ENCODE measurements around the gene CDK14.

CDK14 gene

DNA sequence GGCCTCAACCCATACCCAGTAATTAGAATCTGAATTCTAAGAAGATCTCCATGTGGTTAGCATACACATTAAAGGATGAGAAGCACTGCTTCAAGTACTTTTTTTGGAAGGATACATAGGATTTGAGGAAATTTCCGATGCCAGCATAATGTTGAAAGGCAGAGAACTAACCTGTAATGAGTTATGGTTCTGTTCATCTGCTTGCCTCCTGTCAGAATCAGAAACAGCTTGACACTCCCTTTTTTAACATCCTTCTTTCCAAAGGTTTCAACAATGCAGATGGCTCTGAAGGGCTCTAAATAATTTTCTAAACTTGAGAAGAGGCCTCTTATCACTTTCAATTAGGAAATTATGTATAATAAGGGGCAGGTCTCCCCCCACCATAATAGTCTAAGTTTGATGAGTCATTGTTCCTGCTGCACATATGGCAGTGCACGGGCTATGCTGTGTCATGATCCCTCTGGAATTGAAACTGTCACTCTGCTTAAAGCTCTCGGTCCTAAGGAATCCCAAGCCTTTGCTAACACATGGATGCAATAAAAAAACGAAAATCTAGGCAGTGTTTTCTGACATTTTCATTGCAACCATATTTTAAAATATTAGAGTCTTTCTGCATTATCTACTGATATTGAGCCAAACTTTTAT is 376.9 kb downstream of the CDK14 start:
- no peak for DNase-seq

- DNase-seq = no peak
Measured at GRCh38 chr7:90977056-90977455, 380.9 kb downstream of the CDK14 start.

DNA sequence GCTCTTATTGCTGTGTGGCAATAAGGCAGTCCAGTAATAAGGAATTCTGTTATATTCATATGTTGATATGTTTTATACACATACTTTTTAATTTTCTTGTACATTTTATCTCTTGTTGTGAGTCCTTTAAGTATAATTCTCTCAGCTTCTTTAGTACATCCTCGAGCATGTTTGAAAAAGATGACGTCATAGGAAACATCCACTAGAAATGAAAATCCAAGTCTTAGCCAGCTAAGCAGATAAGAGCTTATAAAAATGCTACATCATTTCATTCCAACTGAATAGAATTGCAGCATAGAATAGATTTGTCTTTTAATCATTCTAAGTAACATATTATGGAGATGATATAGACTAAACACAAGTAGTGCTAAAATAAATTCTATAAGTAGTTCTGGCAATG is 384.4 kb downstream of the CDK14 start:
- DNase-seq = no peak

DNA sequence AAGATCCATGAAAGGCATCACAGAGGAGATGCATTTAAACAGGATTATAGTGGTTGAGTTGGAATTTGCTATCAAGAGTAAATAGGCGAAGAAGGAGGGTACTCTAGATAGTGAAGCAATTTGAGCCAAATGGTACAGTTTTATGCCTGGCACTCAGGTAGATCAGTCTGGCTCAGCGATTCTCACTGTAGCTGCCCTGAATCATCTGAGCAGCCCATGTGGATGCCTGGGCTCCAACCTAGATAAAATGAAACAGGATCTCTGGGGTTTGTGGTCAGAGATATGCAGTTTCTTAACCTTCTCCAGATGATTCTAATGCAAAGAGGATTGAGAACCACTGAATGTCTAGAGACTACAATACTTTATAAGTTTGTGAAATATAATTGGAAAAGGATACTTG is 386.1 kb downstream of the CDK14 start:
- DNase-seq = no peak

DNA sequence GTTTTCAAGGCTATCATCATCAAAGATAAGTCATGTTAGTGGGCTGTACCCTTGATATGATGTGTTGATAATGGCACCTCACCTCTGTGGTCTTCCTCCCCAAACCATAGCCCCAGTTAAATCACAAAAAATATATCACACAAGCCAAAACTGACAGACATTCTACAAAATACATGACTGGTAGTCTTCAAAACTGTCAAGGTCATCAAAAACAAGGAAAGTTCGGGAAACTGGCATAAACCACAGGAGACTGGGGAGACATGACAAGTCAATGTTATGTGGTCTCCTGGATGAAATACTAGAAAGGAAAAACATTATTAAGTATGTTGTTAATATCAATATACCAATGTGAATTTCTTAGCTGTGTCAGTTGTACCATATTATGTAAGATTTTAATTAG is 388.6 kb downstream of the CDK14 start:
- DNase-seq = no peak

- DNase-seq = no peak
Measured at GRCh38 chr7:90988516-90988915, 392.4 kb downstream of the CDK14 start.

- DNase-seq = no peak
Measured at GRCh38 chr7:90988996-90989765, 393.1 kb downstream of the CDK14 start.

- no peak for DNase-seq
Measured at GRCh38 chr7:90994121-90994520, 398.0 kb downstream of the CDK14 start.

GRCh38 chr7:90994601-90995000 is 398.5 kb downstream of the CDK14 start:
- DNase-seq = no peak

- DNase-seq = no peak
Measured at GRCh38 chr7:90995996-90996395, 399.9 kb downstream of the CDK14 start.

DNA sequence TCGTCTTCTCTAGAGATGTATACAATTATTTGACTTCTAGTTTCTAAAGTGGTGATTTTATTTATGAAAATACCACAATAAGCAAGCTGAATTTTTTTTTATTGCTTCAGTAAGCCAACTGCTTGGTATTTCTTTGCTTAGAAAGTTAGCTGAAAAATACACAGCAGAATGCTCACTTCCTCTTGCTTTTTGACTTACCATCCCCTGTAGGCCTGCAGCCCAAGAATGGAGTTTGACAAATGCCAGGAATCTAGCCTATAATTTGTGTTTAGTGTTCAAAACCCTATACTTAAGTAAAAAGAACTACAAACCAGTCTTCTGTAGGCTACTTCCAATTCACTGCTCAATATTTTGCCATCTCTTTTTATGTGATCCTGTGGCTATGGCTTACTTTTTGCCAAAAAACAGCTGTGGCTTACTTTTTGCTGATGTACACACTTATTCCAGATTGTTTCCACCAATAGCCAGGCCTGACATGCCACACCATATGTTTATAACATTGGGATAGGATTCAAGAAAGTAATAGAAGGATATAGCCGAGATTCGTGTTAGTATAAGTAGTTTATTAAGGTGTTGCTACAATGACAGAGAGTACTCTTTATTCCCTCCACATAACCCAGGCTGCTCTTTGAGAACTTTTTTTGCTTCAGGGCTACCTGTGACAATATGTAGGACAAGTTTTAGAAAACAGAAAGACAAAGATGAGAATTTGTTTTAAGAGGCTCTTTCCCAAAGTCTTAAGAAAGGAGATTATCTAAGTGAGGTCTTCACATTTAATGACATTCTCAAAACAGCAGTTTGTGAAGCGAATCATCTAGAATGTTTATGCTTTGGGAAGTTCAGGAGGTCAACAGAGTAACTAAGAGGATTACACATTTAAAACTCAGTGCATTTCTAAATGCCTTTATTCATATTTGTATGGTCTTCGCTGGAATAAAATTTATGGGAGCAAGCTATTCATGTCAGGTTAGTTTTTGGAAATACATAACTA is 404.2 kb downstream of the CDK14 start:
- DNase-seq = no peak

DNA sequence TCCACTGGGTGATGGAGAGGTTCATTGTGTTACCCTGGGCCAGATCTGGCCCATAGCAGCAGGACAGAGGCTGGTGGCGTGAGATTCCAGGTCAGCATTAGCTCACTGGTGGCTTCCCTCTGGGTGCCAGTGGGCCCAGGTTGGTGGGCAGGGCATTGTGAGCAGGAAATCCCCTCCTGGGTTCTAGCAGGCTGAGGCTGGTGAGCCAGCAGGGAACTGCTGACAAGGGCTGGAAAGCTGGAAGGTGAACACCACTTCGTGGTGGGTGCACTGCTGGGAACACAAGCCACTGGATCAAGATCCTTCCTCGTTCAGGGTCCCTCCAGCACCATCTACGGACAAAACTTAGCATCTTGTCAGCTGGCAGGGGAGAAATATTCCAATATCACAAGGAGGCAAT is 408.9 kb downstream of the CDK14 start:
- no peak for DNase-seq

- DNase-seq = no peak
Measured at GRCh38 chr7:91005841-91006240, 409.7 kb downstream of the CDK14 start.

DNA sequence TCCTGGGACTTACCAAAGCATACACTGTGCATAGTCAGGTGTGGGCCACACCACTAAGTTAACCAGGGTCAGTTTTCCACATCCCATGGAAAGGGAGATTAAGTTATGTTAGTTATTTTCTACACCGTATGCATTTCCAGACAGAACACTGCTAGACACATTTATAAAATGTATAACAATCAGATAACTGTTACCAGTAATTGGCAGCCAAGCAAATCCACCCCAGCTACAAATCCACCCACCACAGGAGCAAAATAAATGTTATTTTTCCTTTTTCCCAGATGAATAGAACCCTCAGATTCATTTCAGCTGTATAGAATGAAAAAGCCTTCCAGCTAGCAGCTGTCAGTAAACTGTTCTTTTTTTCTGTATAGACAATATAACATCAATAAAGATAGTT is 411.2 kb downstream of the CDK14 start:
- no peak for DNase-seq

DNA sequence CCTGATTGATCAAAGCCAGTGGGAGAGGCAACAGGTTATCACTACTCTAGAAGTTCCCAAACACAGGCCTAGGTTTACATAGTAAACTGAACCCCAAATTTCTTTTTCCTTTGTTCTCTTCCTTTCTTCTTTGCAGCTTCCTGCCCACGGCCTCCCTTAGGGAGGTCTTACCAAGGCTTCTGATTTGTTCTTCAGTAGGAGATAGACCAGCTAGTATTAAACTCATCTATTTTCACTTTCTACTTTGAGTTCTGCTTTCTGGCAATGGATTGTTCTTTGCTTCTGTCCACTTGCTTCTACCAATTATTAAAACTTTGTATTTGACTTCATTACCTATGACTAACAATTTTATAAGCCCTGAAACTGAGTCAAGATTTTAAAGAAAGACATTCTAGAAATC is 417.0 kb downstream of the CDK14 start:
- DNase-seq = no peak

GRCh38 chr7:91019686-91020385 is 423.7 kb downstream of the CDK14 start:
- DNase-seq = no peak

GRCh38 chr7:91020636-91021385 is 424.7 kb downstream of the CDK14 start:
- no peak for DNase-seq

DNA sequence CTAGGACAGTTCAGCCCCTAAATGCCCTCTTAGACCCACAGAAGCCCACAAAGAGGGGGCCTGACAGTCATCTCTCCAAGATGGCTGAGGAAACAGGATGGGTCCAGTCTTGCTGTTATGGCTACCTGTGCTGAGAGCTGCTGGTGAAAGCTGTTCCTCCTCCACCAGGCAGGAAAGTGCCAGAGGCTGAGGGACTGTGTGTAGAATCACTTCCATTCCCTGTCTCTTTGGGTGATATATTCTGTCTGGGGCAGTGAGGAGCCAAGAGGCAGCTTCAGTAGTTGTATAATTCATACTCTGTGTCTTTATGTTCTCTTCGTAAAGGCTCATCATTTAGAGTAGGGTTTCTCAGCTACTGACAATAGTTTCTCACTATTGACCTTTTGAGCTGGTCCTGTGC is 425.8 kb downstream of the CDK14 start:
- no peak for DNase-seq

- DNase-seq = no peak
Measured at GRCh38 chr7:91025906-91026390, 429.8 kb downstream of the CDK14 start.

DNA sequence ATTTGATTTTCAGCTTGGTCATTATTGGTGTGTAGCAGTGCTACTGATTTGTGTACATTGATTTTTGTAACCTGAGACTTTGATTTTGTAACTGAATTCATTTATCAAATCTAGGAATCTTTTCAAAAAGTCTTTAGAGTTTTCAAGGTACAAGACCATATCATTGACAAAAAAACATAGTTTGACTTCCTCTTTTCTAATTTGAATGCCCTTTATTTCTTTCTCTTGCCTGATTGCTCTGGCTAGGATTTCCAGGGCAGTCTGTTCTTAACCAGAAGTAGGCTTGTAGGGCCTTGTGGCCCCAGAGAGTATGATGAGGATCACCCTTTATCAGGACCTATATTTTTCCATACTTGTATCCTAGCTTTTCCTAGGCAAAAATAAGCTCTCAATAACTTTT is 433.6 kb downstream of the CDK14 start:
- DNase-seq = no peak

- no peak for DNase-seq
Measured at GRCh38 chr7:91030680-91031380, 434.7 kb downstream of the CDK14 start.
